SK-N-SH (cell line): ENCODE results near the gene TEAD1. TPM values are rescaled to one million over a fixed set of nuclear protein-coding genes. Genes with fewer than 3 reads are reported as not detected.

ENCODE experiments used
- CTCF ChIA-PET: fragments of 300-600, 350-600 bp; formaldehyde crosslinking; extraction: SDS; loops from one replicate; lab custom pipeline; 2021; lab: Yijun Ruan, JAX
- POLR2A ChIA-PET: fragments of 350-600 bp; sonication (Branson Sonifier 250); formaldehyde crosslinking; extraction: SDS; loops from one replicate; lab custom pipeline; 2020; ENCODE audit warnings: antibody characterized with exemption, inconsistent platforms; lab: Yijun Ruan, JAX
- DNase-seq: peaks from one replicate; pipeline ENCODE4 v3.0.0; 2012
- H2AFZ ChIP-seq: fragments of 200-600 bp; sonication (generic); 2 replicates; pipeline ENCODE4 v1.8.1; 2016; ENCODE audit warnings: antibody characterized with exemption, mild to moderate bottlenecking, low read depth
- H3F3A ChIP-seq: fragments of 200-600 bp; sonication (generic); replicated peaks from 2 replicates; pipeline ENCODE3; 2016; ENCODE audit warnings: antibody characterized with exemption, mild to moderate bottlenecking; ENCODE audit not compliant: insufficient read depth
- H3K27ac ChIP-seq, 2 experiments: fragments of 200-500 bp in 1 of 2; fragments of 200-600 bp in 1 of 2; sonication (Bioruptor generic) in 1 of 2; sonication (generic), shearing (Covaris generic) in 1 of 2; 2 replicates each; pipeline versions ENCODE4 v1.5.1 to v1.6.1; 2014 to 2016; ENCODE audit warnings: low read depth in 2 of 2, inconsistent platforms in 1 of 2, low read length in 1 of 2, mild to moderate bottlenecking in 1 of 2, mixed read lengths in 1 of 2
- H3K27me3 ChIP-seq: fragments of 200-600 bp; sonication (generic), shearing (Covaris generic); 2 replicates; pipeline ENCODE4 v1.6.1; 2016; ENCODE audit warnings: mixed run types; ENCODE audit not compliant: insufficient read depth
- H3K36me3 ChIP-seq, 2 experiments: fragments of 200-500 bp in 1 of 2; fragments of 200-600 bp in 1 of 2; sonication (Bioruptor generic) in 1 of 2; sonication (generic) in 1 of 2; replicated peaks in 1 of 2; 2 replicates each; pipeline versions ENCODE3 to v1.5.1; 2014 to 2016; ENCODE audit warnings: low read length in 1 of 2, mild to moderate bottlenecking in 1 of 2; ENCODE audit not compliant: insufficient read depth in 2 of 2, control insufficient read depth in 1 of 2
- H3K4me1 ChIP-seq, 2 experiments: fragments of 200-500 bp in 1 of 2; fragments of 200-600 bp in 1 of 2; sonication (Bioruptor generic) in 1 of 2; sonication (generic), shearing (Covaris generic) in 1 of 2; 2 replicates each; pipeline versions ENCODE4 v1.5.1 to v1.6.1; 2014 to 2016; ENCODE audit warnings: low read depth in 1 of 2, low read length in 1 of 2, mixed run types in 1 of 2; ENCODE audit not compliant: insufficient read depth in 2 of 2, control insufficient read depth in 1 of 2
- H3K4me2 ChIP-seq: fragments of 200-600 bp; sonication (generic), shearing (Covaris generic); 2 replicates; pipeline ENCODE4 v1.6.1; 2017; ENCODE audit warnings: mixed run types
- H3K4me3 ChIP-seq, 2 experiments: fragments of 200-500 bp in 1 of 2; fragments of 200-600 bp in 1 of 2; sonication (Bioruptor generic) in 1 of 2; sonication (generic), shearing (Covaris generic) in 1 of 2; 2 replicates each; pipeline versions ENCODE4 v1.5.1 to v1.8.1; 2014 to 2016; ENCODE audit warnings: low read depth in 2 of 2, inconsistent platforms in 1 of 2, low read length in 1 of 2, mild to moderate bottlenecking in 1 of 2, mixed read lengths in 1 of 2, moderate library complexity in 1 of 2
- H3K79me2 ChIP-seq: fragments of 200-600 bp; sonication (generic); 2 replicates; pipeline ENCODE4 v1.8.1; 2017; ENCODE audit warnings: mild to moderate bottlenecking; ENCODE audit not compliant: insufficient read depth
- H3K9ac ChIP-seq: fragments of 200-600 bp; sonication (generic); 2 replicates; pipeline ENCODE4 v1.6.1; 2017; ENCODE audit warnings: mixed run types
- H3K9me2 ChIP-seq: fragments of 200-600 bp; sonication (generic); 2 replicates; pipeline ENCODE4 v1.6.1; 2017; ENCODE audit warnings: mixed run types
- H3K9me3 ChIP-seq: fragments of 200-600 bp; sonication (generic); 2 replicates; pipeline ENCODE4 v1.6.1; 2017; ENCODE audit warnings: mixed run types, mild to moderate bottlenecking, moderate library complexity
- H4K20me1 ChIP-seq: fragments of 200-600 bp; sonication (generic); 2 replicates; pipeline ENCODE4 v1.6.1; 2017; ENCODE audit warnings: mild to moderate bottlenecking, mixed run types; ENCODE audit not compliant: insufficient read depth
- CHD2 ChIP-seq: fragments of 150-350 bp; IDR thresholded peaks from 2 replicates; pipeline ENCODE4 v1.6.1; 2018; ENCODE audit warnings: low read length; ENCODE audit not compliant: partially characterized antibody
- ELF1 ChIP-seq: IDR thresholded peaks from 2 replicates; pipeline ENCODE4 v1.4.0; 2012
- EP300 ChIP-seq, 2 experiments: IDR thresholded peaks; 2 replicates each; pipeline versions ENCODE4 v1.4.0 to v1.6.1; 2012; ENCODE audit warnings: borderline replicate concordance in 1 of 2, low read depth in 1 of 2, low read length in 1 of 2
- EZH2phosphoT487 ChIP-seq: fragments of 200-600 bp; sonication (generic); IDR thresholded peaks from 2 replicates; pipeline ENCODE4 v1.6.1; 2017; ENCODE audit warnings: low read depth, mixed run types, mild to moderate bottlenecking, antibody characterized with exemption, moderate library complexity, borderline replicate concordance
- FOSL2 ChIP-seq: IDR thresholded peaks from 2 replicates; pipeline ENCODE4 v1.4.0; 2012; ENCODE audit warnings: low read depth, mild to moderate bottlenecking, moderate library complexity, borderline replicate concordance
- FOXJ3 ChIP-seq: sonication (generic); formaldehyde crosslinking; IDR thresholded peaks from 2 replicates; pipeline ENCODE4 v1.5.1; 2020; ENCODE audit warnings: mild to moderate bottlenecking, missing genetic modification reagents
- FOXM1 ChIP-seq: IDR thresholded peaks from 2 replicates; pipeline ENCODE4 v1.4.0; 2012; ENCODE audit warnings: low read depth, mild to moderate bottlenecking
- GABPA ChIP-seq: IDR thresholded peaks from 2 replicates; pipeline ENCODE4 v1.4.0; 2012; ENCODE audit warnings: low read depth, mild to moderate bottlenecking
- GATA2 ChIP-seq: sonication (generic); formaldehyde crosslinking; IDR thresholded peaks from 2 replicates; pipeline ENCODE4 v1.5.0; 2020; ENCODE audit warnings: mild to moderate bottlenecking, missing genetic modification reagents
- JUND ChIP-seq: IDR thresholded peaks from 2 replicates; pipeline ENCODE4 v1.4.0; 2012
- MEF2A ChIP-seq: IDR thresholded peaks from 2 replicates; pipeline ENCODE4 v1.4.0; 2012; ENCODE audit warnings: low read depth, borderline replicate concordance
- MXI1 ChIP-seq: IDR thresholded peaks from 2 replicates; pipeline ENCODE4 v1.6.1; 2012; ENCODE audit warnings: mild to moderate bottlenecking, low read depth, low read length, improper control_type of control experiment
- NRF1 ChIP-seq: IDR thresholded peaks from 2 replicates; pipeline ENCODE4 v1.6.1; 2012; ENCODE audit warnings: low read depth, mild to moderate bottlenecking, low read length
- POLR2AphosphoS5 ChIP-seq: IDR thresholded peaks from 2 replicates; pipeline ENCODE4 v1.6.1; 2012; ENCODE audit warnings: low read depth, low read length
- RAD21 ChIP-seq: IDR thresholded peaks from 2 replicates; pipeline ENCODE4 v1.6.1; 2012; ENCODE audit warnings: mild to moderate bottlenecking, low read length
- RCOR1 ChIP-seq: fragments of 150-350 bp; IDR thresholded peaks from 2 replicates; pipeline ENCODE4 v1.6.1; 2017; ENCODE audit warnings: antibody characterized with exemption, low read length
- RXRA ChIP-seq: IDR thresholded peaks from 2 replicates; pipeline ENCODE4 v1.4.0; 2012; ENCODE audit warnings: low read depth, mild to moderate bottlenecking, borderline replicate concordance
- SIN3A ChIP-seq: IDR thresholded peaks from 2 replicates; pipeline ENCODE4 v1.6.1; 2012; ENCODE audit warnings: low read depth, mild to moderate bottlenecking, low read length, moderate library complexity, borderline replicate concordance
- SMC3 ChIP-seq: IDR thresholded peaks from 2 replicates; pipeline ENCODE4 v1.6.1; 2012; ENCODE audit warnings: low read depth, low read length, improper control_type of control experiment
- TAF1 ChIP-seq: IDR thresholded peaks from 2 replicates; pipeline ENCODE4 v1.6.1; 2012; ENCODE audit warnings: low read depth, mild to moderate bottlenecking, low read length, moderate library complexity, borderline replicate concordance
- TCF12 ChIP-seq: IDR thresholded peaks from 2 replicates; pipeline ENCODE4 v1.4.0; 2012
- TEAD4 ChIP-seq: IDR thresholded peaks from 2 replicates; pipeline ENCODE4 v1.4.0; 2012; ENCODE audit warnings: mild to moderate bottlenecking, borderline replicate concordance; ENCODE audit not compliant: insufficient read depth
- YY1 ChIP-seq: IDR thresholded peaks from 2 replicates; pipeline ENCODE4 v1.4.0; 2012; ENCODE audit warnings: low read depth, mild to moderate bottlenecking
- WGBS: methylation state at CpG from one replicate; pipeline ENCODE4 v1.1.6; 2017; ENCODE audit warnings: low lambda C conversion rate; 5-methylcytosine and 5-hydroxymethylcytosine counted together
- polyA plus RNA-seq, 3 experiments: library from polyadenylated mRNA; depleted of rRNA; stranded (reverse); fragments of >200 nt; gene quantifications; 2 replicates each; pipeline ENCODE4 v1.2.3, GENCODE V29; 2012
- TF ChIP-seq, protein P1 (sequence below): IDR thresholded peaks from 2 replicates; pipeline ENCODE4 v1.4.0; 2012; ENCODE audit warnings: low read depth, borderline replicate concordance
- TF ChIP-seq, protein P2 (sequence below): IDR thresholded peaks from 2 replicates; pipeline ENCODE4 v1.6.1; 2012; ENCODE audit warnings: mild to moderate bottlenecking, low read depth, low read length, moderate library complexity
- TF ChIP-seq, protein P3 (sequence below): fragments of 200-600 bp; sonication (generic); IDR thresholded peaks from 2 replicates; pipeline ENCODE4 v1.6.1; 2017; ENCODE audit warnings: antibody characterized with exemption, mild to moderate bottlenecking, moderate library complexity

Gene TEAD1
- polyA plus RNA-seq (2012; rRNA removed), result 31.2 and 37.8 TPM in 2 replicates
- polyA plus RNA-seq (2012; cell fraction: cytosol; rRNA removed), result 31.8 and 33.9 TPM in 2 replicates
- polyA plus RNA-seq (2012; cell fraction: nucleus; rRNA removed), result 48.4 and 89.7 TPM in 2 replicates

DNA sequence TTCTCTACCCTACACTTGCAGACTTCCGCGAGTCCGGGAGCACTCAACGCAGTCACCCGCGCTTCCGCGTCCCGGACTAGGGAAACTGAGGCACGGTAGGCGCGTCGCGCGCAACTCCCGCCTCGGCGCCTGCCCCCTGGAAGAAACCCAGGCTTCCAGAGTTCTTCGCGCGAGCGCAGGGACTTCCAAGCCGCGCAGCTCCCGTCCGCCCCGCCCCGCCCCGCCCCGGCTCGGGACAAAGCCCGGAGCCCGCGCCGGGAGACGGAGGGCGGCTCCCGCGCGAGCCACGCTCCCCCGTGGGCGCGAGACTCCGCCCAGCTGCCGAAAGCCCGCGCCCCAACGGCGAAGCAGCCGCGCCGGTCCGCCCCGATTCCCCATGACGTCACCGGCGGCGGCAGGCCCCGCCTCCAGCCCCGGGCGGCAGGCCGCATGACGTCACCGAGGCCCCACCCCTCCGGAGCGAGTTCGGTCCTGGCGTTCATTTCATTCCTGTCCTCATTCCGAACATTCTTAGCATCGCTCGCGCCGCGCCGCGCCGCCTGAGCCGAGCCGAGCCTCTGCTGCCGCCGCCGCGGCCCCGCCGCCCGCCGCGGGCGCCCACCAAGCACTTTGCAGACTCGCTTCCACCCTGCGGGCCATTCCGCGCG lies at the start of gene TEAD1:
Gene TEAD1 (plus strand): TSS at position 498 of the 647 bp plus-strand sequence.
- Histone ChIP-seq H3K27ac (peak within 1 kb of the TSS; percentile 90 to 95), H3K79me2 (peaks cover 41% of the 10 kb centered on the region), H2AFZ (peak within 1 kb of the TSS; percentile 89), H3K4me1 (peaks cover 14 to 19% of the 10 kb centered on the region in 2 experiments; a peak in 3 of 4 replicates), H3K36me3 (peaks cover 4 to 7% of the 10 kb centered on the region in 2 experiments), H3K9me3 (no peaks in the 10 kb centered on the region), H4K20me1 (peaks cover 5% of the 10 kb centered on the region; the same call in 1 of the 2 replicates), H3K4me2 (peak within 1 kb of the TSS; percentile 86), H3K9me2 (no peaks in the 10 kb centered on the region), H3K27me3 (no peaks in the 10 kb centered on the region), H3F3A (peaks cover 14% of the 10 kb centered on the region), H3K9ac (peak within 1 kb of the TSS; percentile 94), H3K4me3 (peak within 1 kb of the TSS; percentile 77 to 85)
- POLR2A ChIA-PET, result no interaction called here
- DNase-seq, result peak; percentile 99
- WGBS, result no CpG with 5 or more reads among the region's 95 CpGs
- CTCF ChIA-PET, result interaction anchor here (1.0 to 1.9 kb wide), 3 partner anchors 218 to 327 kb away, joined by 3 to 5 read pairs (median 4); no protein-coding TSS in a partner anchor
- no peak for TF ChIP-seq GABPA
- peak; percentile 29; the same call in 1 of the 2 replicates for TF ChIP-seq JUND
- peak in 1 of 2 experiments; percentile 62; a peak in 1 of 4 replicates for TF ChIP-seq EP300 (IDR thresholded peaks at IDR 0.05; ENCODE audit: borderline replicate concordance in 1 of 2, low read depth in 1 of 2, low read length in 1 of 2)
- no peak for TF ChIP-seq RXRA
- TF ChIP-seq TEAD4, result peak; percentile 99
- TF ChIP-seq, protein P1, sequence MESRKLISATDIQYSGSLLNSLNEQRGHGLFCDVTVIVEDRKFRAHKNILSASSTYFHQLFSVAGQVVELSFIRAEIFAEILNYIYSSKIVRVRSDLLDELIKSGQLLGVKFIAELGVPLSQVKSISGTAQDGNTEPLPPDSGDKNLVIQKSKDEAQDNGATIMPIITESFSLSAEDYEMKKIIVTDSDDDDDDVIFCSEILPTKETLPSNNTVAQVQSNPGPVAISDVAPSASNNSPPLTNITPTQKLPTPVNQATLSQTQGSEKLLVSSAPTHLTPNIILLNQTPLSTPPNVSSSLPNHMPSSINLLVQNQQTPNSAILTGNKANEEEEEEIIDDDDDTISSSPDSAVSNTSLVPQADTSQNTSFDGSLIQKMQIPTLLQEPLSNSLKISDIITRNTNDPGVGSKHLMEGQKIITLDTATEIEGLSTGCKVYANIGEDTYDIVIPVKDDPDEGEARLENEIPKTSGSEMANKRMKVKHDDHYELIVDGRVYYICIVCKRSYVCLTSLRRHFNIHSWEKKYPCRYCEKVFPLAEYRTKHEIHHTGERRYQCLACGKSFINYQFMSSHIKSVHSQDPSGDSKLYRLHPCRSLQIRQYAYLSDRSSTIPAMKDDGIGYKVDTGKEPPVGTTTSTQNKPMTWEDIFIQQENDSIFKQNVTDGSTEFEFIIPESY, result peak; percentile 72; the same call in 1 of the 2 replicates
- peak; percentile 45 for TF ChIP-seq CHD2
- TF ChIP-seq MEF2A, result no peak; the same call in 1 of the 2 replicates
- peak; percentile 52 for TF ChIP-seq NRF1
- no peak for TF ChIP-seq MXI1
- TF ChIP-seq, protein P2, sequence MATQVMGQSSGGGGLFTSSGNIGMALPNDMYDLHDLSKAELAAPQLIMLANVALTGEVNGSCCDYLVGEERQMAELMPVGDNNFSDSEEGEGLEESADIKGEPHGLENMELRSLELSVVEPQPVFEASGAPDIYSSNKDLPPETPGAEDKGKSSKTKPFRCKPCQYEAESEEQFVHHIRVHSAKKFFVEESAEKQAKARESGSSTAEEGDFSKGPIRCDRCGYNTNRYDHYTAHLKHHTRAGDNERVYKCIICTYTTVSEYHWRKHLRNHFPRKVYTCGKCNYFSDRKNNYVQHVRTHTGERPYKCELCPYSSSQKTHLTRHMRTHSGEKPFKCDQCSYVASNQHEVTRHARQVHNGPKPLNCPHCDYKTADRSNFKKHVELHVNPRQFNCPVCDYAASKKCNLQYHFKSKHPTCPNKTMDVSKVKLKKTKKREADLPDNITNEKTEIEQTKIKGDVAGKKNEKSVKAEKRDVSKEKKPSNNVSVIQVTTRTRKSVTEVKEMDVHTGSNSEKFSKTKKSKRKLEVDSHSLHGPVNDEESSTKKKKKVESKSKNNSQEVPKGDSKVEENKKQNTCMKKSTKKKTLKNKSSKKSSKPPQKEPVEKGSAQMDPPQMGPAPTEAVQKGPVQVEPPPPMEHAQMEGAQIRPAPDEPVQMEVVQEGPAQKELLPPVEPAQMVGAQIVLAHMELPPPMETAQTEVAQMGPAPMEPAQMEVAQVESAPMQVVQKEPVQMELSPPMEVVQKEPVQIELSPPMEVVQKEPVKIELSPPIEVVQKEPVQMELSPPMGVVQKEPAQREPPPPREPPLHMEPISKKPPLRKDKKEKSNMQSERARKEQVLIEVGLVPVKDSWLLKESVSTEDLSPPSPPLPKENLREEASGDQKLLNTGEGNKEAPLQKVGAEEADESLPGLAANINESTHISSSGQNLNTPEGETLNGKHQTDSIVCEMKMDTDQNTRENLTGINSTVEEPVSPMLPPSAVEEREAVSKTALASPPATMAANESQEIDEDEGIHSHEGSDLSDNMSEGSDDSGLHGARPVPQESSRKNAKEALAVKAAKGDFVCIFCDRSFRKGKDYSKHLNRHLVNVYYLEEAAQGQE, result no peak
- peak; percentile 58 for TF ChIP-seq ELF1
- TF ChIP-seq FOSL2, result peak; percentile 28; the same call in 1 of the 2 replicates
- TF ChIP-seq SMC3, result peak; percentile 8; the same call in 1 of the 2 replicates
- TF ChIP-seq EZH2phosphoT487, result no peak
- TF ChIP-seq FOXJ3 (CRISPR knock-in tag), result no peak
- TF ChIP-seq POLR2AphosphoS5, result peak; percentile 63
- TF ChIP-seq TCF12, result peak; percentile 27; the same call in 1 of the 2 replicates
- peak; percentile 26; the same call in 1 of the 2 replicates for TF ChIP-seq RAD21
- TF ChIP-seq, protein P3, sequence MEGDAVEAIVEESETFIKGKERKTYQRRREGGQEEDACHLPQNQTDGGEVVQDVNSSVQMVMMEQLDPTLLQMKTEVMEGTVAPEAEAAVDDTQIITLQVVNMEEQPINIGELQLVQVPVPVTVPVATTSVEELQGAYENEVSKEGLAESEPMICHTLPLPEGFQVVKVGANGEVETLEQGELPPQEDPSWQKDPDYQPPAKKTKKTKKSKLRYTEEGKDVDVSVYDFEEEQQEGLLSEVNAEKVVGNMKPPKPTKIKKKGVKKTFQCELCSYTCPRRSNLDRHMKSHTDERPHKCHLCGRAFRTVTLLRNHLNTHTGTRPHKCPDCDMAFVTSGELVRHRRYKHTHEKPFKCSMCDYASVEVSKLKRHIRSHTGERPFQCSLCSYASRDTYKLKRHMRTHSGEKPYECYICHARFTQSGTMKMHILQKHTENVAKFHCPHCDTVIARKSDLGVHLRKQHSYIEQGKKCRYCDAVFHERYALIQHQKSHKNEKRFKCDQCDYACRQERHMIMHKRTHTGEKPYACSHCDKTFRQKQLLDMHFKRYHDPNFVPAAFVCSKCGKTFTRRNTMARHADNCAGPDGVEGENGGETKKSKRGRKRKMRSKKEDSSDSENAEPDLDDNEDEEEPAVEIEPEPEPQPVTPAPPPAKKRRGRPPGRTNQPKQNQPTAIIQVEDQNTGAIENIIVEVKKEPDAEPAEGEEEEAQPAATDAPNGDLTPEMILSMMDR, result no peak
- peak; percentile 75; the same call in 1 of the 2 replicates for TF ChIP-seq TAF1
- no peak for TF ChIP-seq RCOR1
- no peak for TF ChIP-seq FOXM1
- peak; percentile 69; the same call in 1 of the 2 replicates for TF ChIP-seq SIN3A
- no peak for TF ChIP-seq GATA2
- no peak for TF ChIP-seq YY1
